ENCODE data around the gene SMG6. TPM values are rescaled to one million over a fixed set of nuclear protein-coding genes. Genes with fewer than 3 reads are reported as not detected.

SMG6 gene
- total RNA-seq, 1 donor from 2014 or later, result 21.0 TPM

- ATAC-seq, result peak; percentile 94
- intact Hi-C loops (cut with DNase I), result loop anchor here (5.0 to 10.0 kb wide), 3 partner anchors 329 to 477 kb away; partner anchors contain the start of genes PITPNA and TLCD2
- peak; percentile 96 for DNase-seq (ENCODE audit: missing footprints)
These were observed 261.8 kb downstream of the SMG6 start, which contains the start of gene OVCA2 for GRCh38 chr17:2041561-2042389. Gene OVCA2, plus strand, starts transcription at chr17:2042022. Its CDS starts 26 bp downstream, at chr17:2042048.

GRCh38 chr17:2040942-2041560 lies 262.5 kb downstream of the SMG6 start:
- no peak for ATAC-seq
- intact Hi-C loops (cut with DNase I), result loop anchor here (5.0 to 10.0 kb wide), 3 partner anchors 329 to 476 kb away; partner anchors contain the start of genes PITPNA and TLCD2

GRCh38 chr17:2040219-2040827 lies 263.3 kb downstream of the SMG6 start:
- DNase-seq (ENCODE audit: missing footprints), result no peak
- intact Hi-C loops (cut with DNase I), result loop anchor here (5.0 to 10.0 kb wide), 3 partner anchors 328 to 476 kb away; partner anchors contain the start of genes PITPNA and TLCD2
- ATAC-seq, result no peak

More at GRCh38 chr17:2040942-2041560, 262.5 kb downstream of the SMG6 start:
- no peak for DNase-seq (ENCODE audit: missing footprints)

- intact Hi-C loops (cut with DNase I), result no loop called here
- DNase-seq (ENCODE audit: missing footprints), result no peak
- no peak for ATAC-seq
These were observed 266.4 kb downstream of the SMG6 start for GRCh38 chr17:2037155-2037554.

- intact Hi-C loops (cut with DNase I), result no loop called here
- no peak for DNase-seq (ENCODE audit: missing footprints)
These were observed 267.8 kb downstream of the SMG6 start for GRCh38 chr17:2035541-2036488.

GRCh38 chr17:2034806-2035540 lies 268.6 kb downstream of the SMG6 start:
- DNase-seq (ENCODE audit: missing footprints), result no peak
- ATAC-seq, result no peak
- intact Hi-C loops (cut with DNase I), result no loop called here

More at GRCh38 chr17:2035541-2036488, 267.8 kb downstream of the SMG6 start:
- no peak for ATAC-seq

- DNase-seq (ENCODE audit: missing footprints) (no peak), ATAC-seq (no peak)
- intact Hi-C loops (cut with DNase I), result no loop called here
These were observed 269.4 kb downstream of the SMG6 start for GRCh38 chr17:2034157-2034556.

- ATAC-seq (no peak), DNase-seq (ENCODE audit: missing footprints) (no peak)
- intact Hi-C loops (cut with DNase I), result no loop called here
These were observed 270.4 kb downstream of the SMG6 start for GRCh38 chr17:2033153-2033552.

- no peak for ATAC-seq
- intact Hi-C loops (cut with DNase I), result no loop called here
- peak; percentile 53 for DNase-seq (ENCODE audit: missing footprints)
These were observed 272.8 kb downstream of the SMG6 start for GRCh38 chr17:2030779-2031163.

GRCh38 chr17:2029911-2030778 lies 273.4 kb downstream of the SMG6 start, which contains the start of gene DPH1:
Gene DPH1, plus strand, starts transcription at chr17:2030153. Its CDS starts 17 bp downstream, at chr17:2030170.
- intact Hi-C loops (cut with DNase I), result no loop called here
- DNase-seq (ENCODE audit: missing footprints) (peak; percentile 91), ATAC-seq (peak; percentile 87)

- DNase-seq (ENCODE audit: missing footprints), result no peak
- no peak for ATAC-seq
- intact Hi-C loops (cut with DNase I), result no loop called here
These were observed 274.8 kb downstream of the SMG6 start for GRCh38 chr17:2028737-2029136.

- DNase-seq (ENCODE audit: missing footprints) (no peak), ATAC-seq (no peak)
- intact Hi-C loops (cut with DNase I), result no loop called here
These were observed 275.4 kb downstream of the SMG6 start for GRCh38 chr17:2028234-2028614.

- intact Hi-C loops (cut with DNase I), result no loop called here
- no peak for ATAC-seq
- no peak for DNase-seq (ENCODE audit: missing footprints)
These were observed 275.9 kb downstream of the SMG6 start for GRCh38 chr17:2027528-2028233.

GRCh38 chr17:2025622-2026309 lies 277.8 kb downstream of the SMG6 start:
- intact Hi-C loops (cut with DNase I), result loop anchor here (1.0 kb wide), 1 partner anchor 117 kb away; no protein-coding TSS in a partner anchor
- DNase-seq (ENCODE audit: missing footprints) (peak; percentile 83), ATAC-seq (peak; percentile 55)

- DNase-seq (ENCODE audit: missing footprints), result peak; percentile 87
- intact Hi-C loops (cut with DNase I), result no loop called here
- ATAC-seq, result peak; percentile 72
These were observed 278.4 kb downstream of the SMG6 start, which contains the start of gene RTN4RL1 for GRCh38 chr17:2025220-2025621. Gene RTN4RL1, minus strand, starts transcription at chr17:2025334. Its CDS starts 469 bp downstream, at chr17:2024865.

All from Right ventricle myocardium inferior (tissue), 1 donor.